ENCODE measurements around the gene CIROP.

DNA sequence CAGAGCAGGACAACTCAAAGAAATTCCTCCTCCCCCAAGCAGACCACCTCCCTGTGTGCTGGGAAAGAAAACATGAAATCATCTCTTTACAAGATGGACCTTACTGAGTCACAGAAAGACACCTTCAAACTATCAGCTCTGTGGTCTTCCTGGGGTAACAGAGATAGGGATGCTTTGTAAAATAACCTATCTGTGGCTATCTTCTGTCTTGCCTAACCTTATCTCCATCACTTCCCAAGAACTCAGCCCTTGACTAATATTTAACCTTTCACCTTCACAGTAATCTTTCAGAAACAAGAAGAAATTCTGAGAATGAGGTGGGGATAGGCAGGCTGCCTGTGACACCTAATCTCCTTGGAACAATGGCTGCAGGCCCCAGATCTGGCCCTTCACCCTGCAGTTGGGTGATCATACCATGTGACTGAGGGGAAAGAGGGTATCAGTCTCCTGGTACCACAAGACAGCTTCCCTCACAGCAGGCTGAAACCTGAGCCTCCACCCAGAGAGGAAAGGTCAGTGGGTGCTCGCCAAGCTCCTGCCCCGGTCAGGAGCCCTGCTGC, 41.6 kb upstream of the CIROP start:
- TF ChIP-seq CREM (CRISPR knock-in tag; IDR thresholded peaks at IDR 0.05), result no peak
- no peak for TF ChIP-seq ESRRA (CRISPR knock-in tag; IDR thresholded peaks at IDR 0.05; ENCODE audit: borderline replicate concordance)
- TF ChIP-seq, protein P1, sequence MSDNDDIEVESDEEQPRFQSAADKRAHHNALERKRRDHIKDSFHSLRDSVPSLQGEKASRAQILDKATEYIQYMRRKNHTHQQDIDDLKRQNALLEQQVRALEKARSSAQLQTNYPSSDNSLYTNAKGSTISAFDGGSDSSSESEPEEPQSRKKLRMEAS (CRISPR knock-in tag; IDR thresholded peaks at IDR 0.05), result no peak
- TF ChIP-seq, protein P2, sequence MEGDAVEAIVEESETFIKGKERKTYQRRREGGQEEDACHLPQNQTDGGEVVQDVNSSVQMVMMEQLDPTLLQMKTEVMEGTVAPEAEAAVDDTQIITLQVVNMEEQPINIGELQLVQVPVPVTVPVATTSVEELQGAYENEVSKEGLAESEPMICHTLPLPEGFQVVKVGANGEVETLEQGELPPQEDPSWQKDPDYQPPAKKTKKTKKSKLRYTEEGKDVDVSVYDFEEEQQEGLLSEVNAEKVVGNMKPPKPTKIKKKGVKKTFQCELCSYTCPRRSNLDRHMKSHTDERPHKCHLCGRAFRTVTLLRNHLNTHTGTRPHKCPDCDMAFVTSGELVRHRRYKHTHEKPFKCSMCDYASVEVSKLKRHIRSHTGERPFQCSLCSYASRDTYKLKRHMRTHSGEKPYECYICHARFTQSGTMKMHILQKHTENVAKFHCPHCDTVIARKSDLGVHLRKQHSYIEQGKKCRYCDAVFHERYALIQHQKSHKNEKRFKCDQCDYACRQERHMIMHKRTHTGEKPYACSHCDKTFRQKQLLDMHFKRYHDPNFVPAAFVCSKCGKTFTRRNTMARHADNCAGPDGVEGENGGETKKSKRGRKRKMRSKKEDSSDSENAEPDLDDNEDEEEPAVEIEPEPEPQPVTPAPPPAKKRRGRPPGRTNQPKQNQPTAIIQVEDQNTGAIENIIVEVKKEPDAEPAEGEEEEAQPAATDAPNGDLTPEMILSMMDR (IDR thresholded peaks at IDR 0.05), result no peak
- TF ChIP-seq, protein P3, sequence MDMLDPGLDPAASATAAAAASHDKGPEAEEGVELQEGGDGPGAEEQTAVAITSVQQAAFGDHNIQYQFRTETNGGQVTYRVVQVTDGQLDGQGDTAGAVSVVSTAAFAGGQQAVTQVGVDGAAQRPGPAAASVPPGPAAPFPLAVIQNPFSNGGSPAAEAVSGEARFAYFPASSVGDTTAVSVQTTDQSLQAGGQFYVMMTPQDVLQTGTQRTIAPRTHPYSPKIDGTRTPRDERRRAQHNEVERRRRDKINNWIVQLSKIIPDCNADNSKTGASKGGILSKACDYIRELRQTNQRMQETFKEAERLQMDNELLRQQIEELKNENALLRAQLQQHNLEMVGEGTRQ (CRISPR knock-in tag; IDR thresholded peaks at IDR 0.05), result no peak
- no peak for TF ChIP-seq NFYB (CRISPR knock-in tag; conservative IDR thresholded peaks at IDR 0.05; ENCODE audit: low read depth)

Measured in WTC11 (cell line).